Astrocyte of the spinal cord (primary cell): ENCODE measurements around the gene SMARCD3.

ENCODE experiments used
- DNase-seq: peaks from one replicate; pipeline ENCODE4 v3.0.0; 2011; ENCODE audit warnings: low read depth, low spot score
- H3K4me3 ChIP-seq: 2 replicates; pipeline ENCODE4 v1.5.1; 2011; ENCODE audit warnings: low read depth, mild to moderate bottlenecking, low read length, moderate library complexity
- in situ Hi-C: cut with HindIII; loops from 2 replicates; pipeline ENCODE4 v1.10.0; 2017; ENCODE audit warnings: low sequenced_read_pairs
- TF ChIP-seq, protein P1 (sequence below): IDR thresholded peaks from 2 replicates; pipeline ENCODE4 v1.5.1; 2012; ENCODE audit warnings: low read depth, mild to moderate bottlenecking, low read length, inconsistent platforms

The SMARCD3 gene

DNA sequence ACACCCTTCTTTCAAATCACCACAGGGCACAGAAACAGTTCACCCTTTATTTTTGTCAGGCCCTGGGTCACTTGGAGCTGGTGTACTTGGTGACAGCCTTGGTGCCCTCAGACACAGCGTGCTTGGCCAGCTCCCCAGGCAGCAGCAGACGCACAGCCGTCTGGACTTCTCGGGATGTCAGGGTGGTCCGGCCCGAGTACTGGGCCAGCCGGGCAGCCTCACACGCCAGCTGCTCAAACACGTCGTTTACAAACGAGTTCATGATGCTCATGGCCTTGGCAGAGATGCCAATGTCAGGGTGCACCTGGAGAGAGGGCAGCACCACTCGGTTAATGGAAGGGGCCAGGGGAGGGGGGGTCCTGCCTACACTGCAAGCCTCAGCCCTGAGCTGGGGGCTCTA lies 40.7 kb downstream of the SMARCD3 start:
- no peak overlapping the region for H3K4me3 ChIP-seq
- DNase-seq: no peak
- TF ChIP-seq, protein P1, sequence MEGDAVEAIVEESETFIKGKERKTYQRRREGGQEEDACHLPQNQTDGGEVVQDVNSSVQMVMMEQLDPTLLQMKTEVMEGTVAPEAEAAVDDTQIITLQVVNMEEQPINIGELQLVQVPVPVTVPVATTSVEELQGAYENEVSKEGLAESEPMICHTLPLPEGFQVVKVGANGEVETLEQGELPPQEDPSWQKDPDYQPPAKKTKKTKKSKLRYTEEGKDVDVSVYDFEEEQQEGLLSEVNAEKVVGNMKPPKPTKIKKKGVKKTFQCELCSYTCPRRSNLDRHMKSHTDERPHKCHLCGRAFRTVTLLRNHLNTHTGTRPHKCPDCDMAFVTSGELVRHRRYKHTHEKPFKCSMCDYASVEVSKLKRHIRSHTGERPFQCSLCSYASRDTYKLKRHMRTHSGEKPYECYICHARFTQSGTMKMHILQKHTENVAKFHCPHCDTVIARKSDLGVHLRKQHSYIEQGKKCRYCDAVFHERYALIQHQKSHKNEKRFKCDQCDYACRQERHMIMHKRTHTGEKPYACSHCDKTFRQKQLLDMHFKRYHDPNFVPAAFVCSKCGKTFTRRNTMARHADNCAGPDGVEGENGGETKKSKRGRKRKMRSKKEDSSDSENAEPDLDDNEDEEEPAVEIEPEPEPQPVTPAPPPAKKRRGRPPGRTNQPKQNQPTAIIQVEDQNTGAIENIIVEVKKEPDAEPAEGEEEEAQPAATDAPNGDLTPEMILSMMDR: no peak
- in situ Hi-C loops: no loop called here

DNA sequence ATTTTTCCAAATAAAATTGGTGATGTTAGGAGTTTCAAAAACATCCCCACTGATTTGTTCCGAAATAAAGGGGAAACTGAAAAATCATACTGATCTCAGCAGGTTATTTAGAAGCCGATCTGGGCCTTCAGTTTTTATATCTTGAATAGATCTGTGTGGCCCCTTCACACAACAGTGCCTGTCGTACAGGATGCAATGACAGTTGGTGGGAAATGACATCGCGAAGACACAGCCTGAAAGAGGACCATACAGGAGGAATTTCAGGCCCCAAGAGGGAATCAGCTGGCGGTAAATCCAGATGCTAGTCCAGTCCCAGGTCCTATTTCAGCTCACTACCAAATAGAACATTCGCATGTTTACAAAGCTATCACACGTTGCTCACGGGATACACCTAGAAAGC lies 41.2 kb downstream of the SMARCD3 start:
- no peak overlapping the region for H3K4me3 ChIP-seq
- TF ChIP-seq, protein P1: no peak
- DNase-seq: no peak
- in situ Hi-C loops: no loop called here

DNA sequence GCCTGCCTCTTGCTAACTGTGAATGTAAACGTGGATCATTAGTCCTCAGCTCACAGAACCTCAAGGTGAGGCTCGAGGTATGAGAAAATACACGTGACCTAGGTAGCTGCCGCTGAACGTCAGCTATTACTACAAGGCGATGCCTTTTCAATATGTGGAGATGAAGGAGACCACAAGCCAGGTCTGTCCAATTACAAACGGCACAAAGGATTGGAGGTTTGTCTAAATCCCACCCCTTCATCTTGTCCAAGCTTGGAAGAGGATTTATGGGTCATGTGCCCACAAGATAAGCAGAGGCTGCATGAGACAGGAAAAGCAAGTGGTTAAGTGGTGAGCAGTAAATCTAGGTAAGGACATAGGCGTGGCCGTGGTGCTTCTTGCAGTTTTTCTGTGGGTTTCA lies 41.6 kb downstream of the SMARCD3 start:
- TF ChIP-seq, protein P1: no peak
- no peak for DNase-seq
- H3K4me3 ChIP-seq: no peak overlapping the region
- in situ Hi-C loops: no loop called here

DNA sequence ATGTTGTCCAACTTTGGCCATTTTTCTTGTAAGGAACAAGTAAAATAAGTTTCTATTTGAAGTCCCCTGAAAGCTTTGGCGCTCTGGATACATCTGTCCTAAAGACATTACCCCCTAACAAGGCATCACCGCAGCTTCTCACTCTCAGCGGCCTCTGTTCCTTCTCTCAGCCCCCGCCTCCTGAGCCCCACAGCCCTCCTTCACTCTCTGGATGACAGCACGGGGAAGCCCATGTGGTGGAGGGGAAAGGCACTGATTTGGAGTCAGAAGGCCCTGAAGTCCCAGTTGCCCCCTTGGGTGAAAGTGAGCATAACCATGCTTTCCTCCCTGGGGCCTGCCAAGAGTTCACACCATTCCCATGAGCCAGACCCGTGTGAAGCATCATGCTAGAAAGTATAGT lies 42.8 kb downstream of the SMARCD3 start:
- TF ChIP-seq, protein P1: no peak
- in situ Hi-C loops: no loop called here
- DNase-seq: no peak
- no peak overlapping the region for H3K4me3 ChIP-seq

DNA sequence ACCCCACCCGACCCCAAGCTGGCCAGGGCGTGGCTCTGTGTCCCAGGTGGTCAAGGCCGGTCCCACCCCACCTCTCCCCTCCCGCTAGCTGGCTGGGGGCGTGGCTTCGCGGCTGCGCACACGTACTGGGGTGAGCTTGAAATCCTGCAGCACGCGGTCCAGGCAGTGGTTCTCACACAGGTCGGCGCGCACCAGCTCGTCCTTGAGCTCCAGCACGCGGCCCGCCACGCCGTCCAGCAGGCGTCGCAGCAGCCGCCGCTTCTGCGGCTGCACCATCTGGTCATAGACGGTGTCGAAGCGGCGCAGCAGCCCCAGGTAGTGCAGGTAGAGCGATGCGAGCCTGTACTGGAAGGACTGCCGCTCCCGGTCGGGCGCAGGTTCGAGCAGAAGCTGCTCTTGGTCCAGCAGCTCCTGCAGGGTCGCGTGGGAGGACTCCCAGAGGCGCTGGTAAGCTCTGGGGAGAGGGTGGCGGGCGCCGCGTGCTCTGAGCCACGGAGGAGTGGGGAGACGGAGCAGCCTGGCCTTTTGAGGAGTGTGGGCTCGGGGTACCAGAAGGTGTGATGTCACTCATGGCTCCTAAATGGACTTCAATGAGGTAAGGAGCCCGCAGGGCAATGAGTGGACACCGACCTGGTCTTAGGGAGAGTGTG lies 44.0 kb downstream of the SMARCD3 start:
- H3K4me3 ChIP-seq: no peak overlapping the region
- no peak for DNase-seq
- in situ Hi-C loops: no loop called here
- TF ChIP-seq, protein P1: no peak

DNA sequence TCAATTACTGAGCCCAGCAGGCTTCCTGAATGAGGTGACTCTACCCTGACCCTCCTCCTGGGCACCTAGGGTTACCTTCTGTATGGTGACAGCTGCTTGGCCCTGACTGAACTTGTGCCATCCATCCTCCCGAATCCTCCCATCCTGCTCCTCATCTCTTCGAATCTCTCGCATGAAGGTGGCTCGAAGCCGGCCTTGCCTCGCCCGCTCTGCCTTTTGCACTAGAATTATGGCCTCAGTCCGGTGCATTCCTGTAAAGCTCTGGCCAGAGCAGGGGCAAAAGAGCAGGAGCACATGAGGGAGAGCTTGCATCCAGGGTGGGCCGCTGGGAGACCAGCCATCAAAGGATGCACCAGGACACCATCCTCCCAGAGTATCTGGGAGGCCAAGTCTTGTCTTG lies 45.7 kb downstream of the SMARCD3 start:
- no peak overlapping the region for H3K4me3 ChIP-seq
- in situ Hi-C loops: no loop called here
- no peak for DNase-seq
- TF ChIP-seq, protein P1: no peak

DNA sequence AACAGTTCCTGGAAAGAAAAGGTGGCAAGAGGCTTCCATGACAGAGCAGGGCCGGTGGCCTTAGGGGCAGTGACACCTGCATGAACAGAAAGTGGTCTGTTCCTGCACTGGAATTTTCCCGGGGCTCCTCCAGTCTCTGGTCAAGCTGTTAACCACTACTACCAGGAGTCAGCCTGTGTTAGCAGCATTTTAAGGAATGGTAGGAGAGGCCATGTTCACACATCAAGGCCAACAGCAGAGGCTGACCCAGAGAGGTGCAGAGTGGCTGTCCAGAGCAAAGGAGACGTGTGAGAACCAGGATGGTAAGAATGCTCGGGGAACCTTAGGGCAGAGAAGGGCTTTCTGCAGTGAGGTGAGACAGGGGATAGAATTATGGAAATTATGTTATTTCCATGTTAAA lies 46.7 kb downstream of the SMARCD3 start:
- H3K4me3 ChIP-seq: no peak overlapping the region
- TF ChIP-seq, protein P1: no peak
- DNase-seq: no peak
- in situ Hi-C loops: no loop called here
